DOHH2 (cell line): Measurements from ENCODE around the gene UBE2V1.

Source experiments
- CTCF ChIP-seq: fragments of 200-600 bp; sonication (generic); IDR thresholded peaks from one replicate; pipeline ENCODE4 v1.5.1; 2014; ENCODE audit warnings: antibody characterized with exemption, mild to moderate bottlenecking, low read depth, low read length; ENCODE audit not compliant: poor library complexity, severe bottlenecking
- EZH2phosphoT487 ChIP-seq: fragments of 200-600 bp; sonication (generic); IDR thresholded peaks from 2 replicates; pipeline ENCODE4 v1.6.1; 2017; ENCODE audit warnings: borderline replicate concordance, mild to moderate bottlenecking, antibody characterized with exemption, low read length, moderate library complexity, mixed read lengths

GRCh38 chr20:50116368-50116999 lies 3.5 kb upstream of the UBE2V1 start:
- TF ChIP-seq CTCF (no peak), EZH2phosphoT487 (no peak)
